ENCODE data around the gene HDAC11.

HDAC11 gene

DNA sequence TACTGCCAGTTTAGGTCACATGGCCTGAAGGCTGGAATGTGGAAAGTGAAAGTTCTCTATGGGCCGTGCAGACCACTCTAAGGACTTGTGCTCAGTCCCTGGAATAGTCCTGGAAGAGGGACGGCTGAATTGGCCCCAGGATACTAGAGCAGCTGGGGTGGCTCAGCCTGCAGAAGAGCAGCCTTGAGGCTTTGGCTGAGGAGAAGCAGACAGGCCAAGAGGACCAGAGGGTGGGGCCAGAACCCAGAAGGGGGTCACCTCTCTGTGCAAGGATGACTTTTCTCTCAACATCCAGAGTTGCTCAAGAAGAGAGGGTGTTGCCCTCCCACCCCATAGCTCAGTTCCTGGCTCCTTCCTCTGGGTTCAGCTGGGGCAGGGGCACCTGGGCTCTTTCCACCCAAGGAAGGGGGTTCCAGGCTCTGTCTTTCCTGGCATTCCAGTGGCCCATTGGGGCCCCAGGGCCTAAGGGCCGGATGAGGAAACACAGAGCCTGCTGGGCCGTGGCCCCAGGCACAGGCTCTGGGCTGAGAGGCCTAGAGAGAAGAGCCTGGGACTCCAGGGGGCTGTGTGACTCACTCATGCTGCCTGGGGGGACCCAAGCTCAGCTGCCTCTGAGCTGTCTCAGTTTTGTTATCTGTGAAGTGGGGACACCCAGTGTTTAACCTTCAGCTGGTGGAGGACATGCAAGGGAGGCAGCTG lies 60.3 kb downstream of the HDAC11 start:
- Mint-ChIP-seq H3K4me3 (no peak overlapping the region), H3K36me3 (ENCODE audit: low read depth) (no peaks in the 10 kb centered on the region), H3K4me1 (peaks cover 32% of the 10 kb centered on the region), H3K9me3 (no peaks in the 10 kb centered on the region), H3K27me3 (ENCODE audit: low read depth, poor library complexity) (peaks cover 14% of the 10 kb centered on the region), H3K27ac (no peak overlapping the region)
- DNase-seq = no peak
- TF ChIP-seq, protein P1, sequence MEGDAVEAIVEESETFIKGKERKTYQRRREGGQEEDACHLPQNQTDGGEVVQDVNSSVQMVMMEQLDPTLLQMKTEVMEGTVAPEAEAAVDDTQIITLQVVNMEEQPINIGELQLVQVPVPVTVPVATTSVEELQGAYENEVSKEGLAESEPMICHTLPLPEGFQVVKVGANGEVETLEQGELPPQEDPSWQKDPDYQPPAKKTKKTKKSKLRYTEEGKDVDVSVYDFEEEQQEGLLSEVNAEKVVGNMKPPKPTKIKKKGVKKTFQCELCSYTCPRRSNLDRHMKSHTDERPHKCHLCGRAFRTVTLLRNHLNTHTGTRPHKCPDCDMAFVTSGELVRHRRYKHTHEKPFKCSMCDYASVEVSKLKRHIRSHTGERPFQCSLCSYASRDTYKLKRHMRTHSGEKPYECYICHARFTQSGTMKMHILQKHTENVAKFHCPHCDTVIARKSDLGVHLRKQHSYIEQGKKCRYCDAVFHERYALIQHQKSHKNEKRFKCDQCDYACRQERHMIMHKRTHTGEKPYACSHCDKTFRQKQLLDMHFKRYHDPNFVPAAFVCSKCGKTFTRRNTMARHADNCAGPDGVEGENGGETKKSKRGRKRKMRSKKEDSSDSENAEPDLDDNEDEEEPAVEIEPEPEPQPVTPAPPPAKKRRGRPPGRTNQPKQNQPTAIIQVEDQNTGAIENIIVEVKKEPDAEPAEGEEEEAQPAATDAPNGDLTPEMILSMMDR (IDR thresholded peaks at IDR 0.05) = no peak

DNA sequence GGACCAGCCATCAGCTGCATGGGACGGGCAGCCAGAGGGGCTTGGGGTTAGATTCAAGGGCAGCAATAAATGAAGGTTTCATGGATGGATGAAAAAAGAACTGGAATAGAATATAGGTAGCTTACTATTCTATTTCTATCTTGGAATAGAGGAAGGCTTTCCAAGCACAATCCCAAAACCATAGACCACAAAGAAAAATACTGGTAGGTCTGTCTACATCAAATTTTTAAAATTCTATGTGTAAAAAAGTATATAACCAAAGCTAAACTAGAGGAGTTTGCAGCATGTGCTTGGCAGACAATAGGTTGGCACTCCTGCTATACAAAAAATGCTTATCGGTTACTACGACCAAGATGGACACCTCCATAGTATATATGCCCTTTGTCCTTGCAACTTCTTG lies 61.6 kb downstream of the HDAC11 start:
- Mint-ChIP-seq H3K4me1 (peaks cover 37% of the 10 kb centered on the region), H3K9me3 (no peaks in the 10 kb centered on the region), H3K36me3 (ENCODE audit: low read depth) (no peaks in the 10 kb centered on the region), H3K27me3 (ENCODE audit: low read depth, poor library complexity) (peaks cover 14% of the 10 kb centered on the region), H3K4me3 (no peak overlapping the region), H3K27ac (no peak overlapping the region)
- TF ChIP-seq, protein P1 (IDR thresholded peaks at IDR 0.05) = no peak
- no peak for DNase-seq

DNA sequence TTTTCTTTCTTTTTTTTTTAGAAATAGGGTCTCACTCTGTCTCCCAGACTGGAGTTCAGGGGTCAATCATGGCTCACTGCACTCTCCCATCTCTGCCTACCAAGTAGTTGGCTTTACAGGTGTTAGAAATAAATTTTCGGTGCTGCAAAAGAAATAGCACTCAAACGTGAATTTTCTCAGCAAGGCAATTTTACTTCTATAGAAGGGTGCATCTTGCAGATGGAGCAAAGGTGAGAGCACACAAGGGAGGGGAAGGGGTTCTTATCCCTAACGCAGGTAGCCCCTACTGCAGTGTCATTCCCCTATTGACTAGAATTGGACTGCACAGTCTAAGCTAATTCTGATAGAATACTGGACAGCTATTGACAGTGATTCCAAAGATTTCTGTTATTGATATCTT lies 62.0 kb downstream of the HDAC11 start:
- DNase-seq = no peak
- Mint-ChIP-seq H3K4me3 (no peak overlapping the region), H3K36me3 (ENCODE audit: low read depth) (no peaks in the 10 kb centered on the region), H3K4me1 (peaks cover 37% of the 10 kb centered on the region), H3K27ac (no peak overlapping the region), H3K9me3 (no peaks in the 10 kb centered on the region), H3K27me3 (ENCODE audit: low read depth, poor library complexity) (peaks cover 14% of the 10 kb centered on the region)
- TF ChIP-seq, protein P1 (IDR thresholded peaks at IDR 0.05) = no peak

DNA sequence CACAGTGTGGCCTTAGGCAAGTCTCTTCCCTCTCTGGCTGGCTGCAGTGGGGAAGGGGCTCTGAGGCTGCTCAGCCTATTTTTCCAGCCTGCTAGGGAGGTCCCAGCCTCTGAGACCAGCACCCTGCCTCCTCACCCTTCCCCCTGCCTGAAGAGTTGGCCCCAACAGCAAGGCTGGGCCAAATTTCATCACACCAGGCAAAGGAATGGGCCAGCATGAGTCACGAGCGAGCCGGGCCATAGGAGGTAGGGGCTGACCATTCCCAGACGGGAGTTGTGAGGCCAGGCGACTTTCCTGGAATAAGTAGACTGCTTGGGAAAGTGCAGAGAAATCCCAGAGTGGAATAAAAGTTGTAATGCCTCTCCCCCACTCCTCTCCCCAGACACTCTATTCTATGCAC lies 63.1 kb downstream of the HDAC11 start:
- H3K27ac Mint-ChIP-seq = no peak overlapping the region
- no peak overlapping the region for H3K4me3 Mint-ChIP-seq
- H3K36me3 Mint-ChIP-seq (ENCODE audit: low read depth) = no peaks in the 10 kb centered on the region
- peaks cover 43% of the 10 kb centered on the region for H3K4me1 Mint-ChIP-seq
- no peaks in the 10 kb centered on the region for H3K9me3 Mint-ChIP-seq
- peaks cover 16% of the 10 kb centered on the region for H3K27me3 Mint-ChIP-seq (ENCODE audit: low read depth, poor library complexity)
- TF ChIP-seq, protein P1 (IDR thresholded peaks at IDR 0.05) = no peak
- DNase-seq = no peak

DNA sequence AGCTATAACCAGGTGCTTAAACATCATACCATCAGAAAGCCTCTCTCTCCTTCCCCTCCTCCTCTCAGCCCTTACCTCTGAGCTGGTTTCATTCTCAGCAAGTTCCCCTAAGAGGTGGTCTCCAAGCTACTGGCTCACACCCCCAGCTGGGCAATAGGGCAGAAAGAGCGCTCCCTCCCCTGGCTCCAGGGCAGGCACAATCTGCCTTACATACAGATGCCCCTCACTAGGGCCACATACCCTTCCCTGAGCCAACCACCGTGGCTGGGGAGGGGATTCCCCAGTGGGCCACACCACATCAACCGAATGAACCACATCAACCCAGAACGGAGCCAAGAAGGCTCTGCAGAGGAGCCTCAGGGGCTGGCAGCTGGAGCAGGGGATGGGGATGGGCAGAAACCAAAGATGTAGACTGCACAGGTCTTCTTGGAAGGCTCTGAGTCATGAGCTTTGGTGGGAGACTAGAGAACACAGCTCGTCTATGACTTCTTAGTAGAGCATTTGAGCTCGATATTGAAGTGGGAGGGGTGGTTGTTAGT lies 64.3 kb downstream of the HDAC11 start:
- Mint-ChIP-seq H3K4me1 (peaks cover 40% of the 10 kb centered on the region), H3K27ac (no peak overlapping the region), H3K4me3 (no peak overlapping the region), H3K27me3 (ENCODE audit: low read depth, poor library complexity) (peaks cover 18% of the 10 kb centered on the region), H3K36me3 (ENCODE audit: low read depth) (no peaks in the 10 kb centered on the region), H3K9me3 (no peaks in the 10 kb centered on the region)
- no peak for DNase-seq
- TF ChIP-seq, protein P1 (IDR thresholded peaks at IDR 0.05) = no peak
